ENCODE measurements around the gene LRRC37A2. TPM values are rescaled to one million over a fixed set of nuclear protein-coding genes. Genes with fewer than 3 reads are reported as not detected.
"Not testable (repeated sequence)": the region's sequence is repeated elsewhere in the genome, so short reads cannot be mapped to it uniquely, and the experiment has no call there.

Gene LRRC37A2
- total and polyA plus RNA-seq, 9 donors: 8.5 to 28.4 (median 13.4) TPM

GRCh38 chr17:46534716-46535115 lies 22.4 kb downstream of the LRRC37A2 start:
- not testable (repeated sequence) for H3K9me3 ChIP-seq (replicated peaks; ENCODE audit: control insufficient read depth, low read depth, low read length); H3K36me3 ChIP-seq (ENCODE audit: control insufficient read depth, insufficient read depth, low read length); H3K4me3 ChIP-seq (ENCODE audit: low read length); DNase-seq; H3K27me3 ChIP-seq (ENCODE audit: control insufficient read depth, insufficient read depth, low read length); H3K4me1 ChIP-seq (ENCODE audit: control insufficient read depth, insufficient read depth, low read length); H3K27ac ChIP-seq (ENCODE audit: low read length)
- WGBS (ENCODE audit: insufficient coverage): 96% methylated on average over 12 of the region's 22 CpGs

GRCh38 chr17:46548607-46549006 lies 36.3 kb downstream of the LRRC37A2 start:
- 89% methylated on average over 4 of the region's 10 CpGs for WGBS (ENCODE audit: insufficient coverage)
- not testable (repeated sequence) for H3K4me3 ChIP-seq (ENCODE audit: low read length); H3K9me3 ChIP-seq (replicated peaks; ENCODE audit: control insufficient read depth, low read depth, low read length); DNase-seq; H3K36me3 ChIP-seq (ENCODE audit: control insufficient read depth, insufficient read depth, low read length); H3K4me1 ChIP-seq (ENCODE audit: control insufficient read depth, insufficient read depth, low read length); H3K27ac ChIP-seq (ENCODE audit: low read length); H3K27me3 ChIP-seq (ENCODE audit: control insufficient read depth, insufficient read depth, low read length)

DNA sequence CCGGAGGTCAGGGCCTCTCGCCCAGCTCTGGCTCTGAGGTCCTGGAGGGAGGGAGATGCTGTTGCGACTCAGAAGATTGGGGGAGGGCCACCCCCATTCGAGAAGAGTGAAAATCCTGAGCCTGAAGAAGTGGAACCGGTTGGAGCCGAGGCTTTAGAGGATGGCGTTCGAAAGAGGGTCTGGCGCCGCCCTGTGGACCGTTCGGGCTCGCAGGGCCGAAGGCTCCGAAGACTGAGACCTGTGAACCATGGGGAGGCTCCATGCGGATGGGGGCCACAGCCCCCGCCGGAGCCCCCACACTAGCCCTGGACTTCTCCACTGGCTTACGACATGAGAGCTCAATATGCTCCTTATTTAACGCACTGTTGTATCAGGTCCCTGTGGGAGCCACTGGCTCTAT lies 46.9 kb downstream of the LRRC37A2 start:
- no CpG with 5 or more reads among the region's 20 CpGs for WGBS (ENCODE audit: insufficient coverage)
- DNase-seq; H3K27ac ChIP-seq (ENCODE audit: low read length); H3K27me3 ChIP-seq (ENCODE audit: control insufficient read depth, insufficient read depth, low read length); H3K4me3 ChIP-seq (ENCODE audit: low read length); H3K36me3 ChIP-seq (ENCODE audit: control insufficient read depth, insufficient read depth, low read length); H3K4me1 ChIP-seq (ENCODE audit: control insufficient read depth, insufficient read depth, low read length); H3K9me3 ChIP-seq (replicated peaks; ENCODE audit: control insufficient read depth, low read depth, low read length): not testable (repeated sequence)

- H3K27ac ChIP-seq (ENCODE audit: low read length); DNase-seq; H3K9me3 ChIP-seq (replicated peaks; ENCODE audit: control insufficient read depth, low read depth, low read length); H3K27me3 ChIP-seq (ENCODE audit: control insufficient read depth, insufficient read depth, low read length); H3K36me3 ChIP-seq (ENCODE audit: control insufficient read depth, insufficient read depth, low read length); H3K4me1 ChIP-seq (ENCODE audit: control insufficient read depth, insufficient read depth, low read length); H3K4me3 ChIP-seq (ENCODE audit: low read length): not testable (repeated sequence)
- no CpG with 5 or more reads among the region's 3 CpGs for WGBS (ENCODE audit: insufficient coverage)
These were observed 47.8 kb downstream of the LRRC37A2 start for GRCh38 chr17:46560048-46560447.

- not testable (repeated sequence) for H3K4me1 ChIP-seq (ENCODE audit: control insufficient read depth, insufficient read depth, low read length); H3K27ac ChIP-seq (ENCODE audit: low read length); H3K4me3 ChIP-seq (ENCODE audit: low read length); H3K9me3 ChIP-seq (replicated peaks; ENCODE audit: control insufficient read depth, low read depth, low read length); H3K36me3 ChIP-seq (ENCODE audit: control insufficient read depth, insufficient read depth, low read length); H3K27me3 ChIP-seq (ENCODE audit: control insufficient read depth, insufficient read depth, low read length); DNase-seq
- no CpG with 5 or more reads among the region's 2 CpGs for WGBS (ENCODE audit: insufficient coverage)
These were observed 54.0 kb downstream of the LRRC37A2 start for GRCh38 chr17:46566284-46566683.

DNA sequence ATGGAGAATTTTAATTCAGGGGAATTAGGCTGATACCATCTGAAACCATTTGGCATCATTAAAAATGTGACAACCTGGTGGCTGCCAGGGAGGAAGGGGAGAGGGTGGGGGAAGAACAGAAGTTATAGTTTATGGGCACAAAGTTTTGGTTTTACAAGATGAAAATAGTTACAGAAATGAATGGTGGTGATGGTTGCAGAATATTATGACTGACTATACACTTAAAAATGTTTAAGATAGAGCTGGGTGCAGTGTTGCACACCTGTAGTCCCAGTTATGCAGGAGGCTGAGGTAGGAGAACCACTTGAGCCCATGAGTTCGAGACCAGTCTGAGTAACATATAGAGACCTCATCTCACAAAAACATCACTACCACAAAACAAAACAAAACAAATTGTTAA lies 54.7 kb downstream of the LRRC37A2 start:
- not testable (repeated sequence) for H3K36me3 ChIP-seq (ENCODE audit: control insufficient read depth, insufficient read depth, low read length); H3K27ac ChIP-seq (ENCODE audit: low read length); H3K9me3 ChIP-seq (replicated peaks; ENCODE audit: control insufficient read depth, low read depth, low read length); H3K27me3 ChIP-seq (ENCODE audit: control insufficient read depth, insufficient read depth, low read length); H3K4me1 ChIP-seq (ENCODE audit: control insufficient read depth, insufficient read depth, low read length); DNase-seq; H3K4me3 ChIP-seq (ENCODE audit: low read length)
- WGBS (ENCODE audit: insufficient coverage): no CpG with 5 or more reads among the region's 1 CpG

DNA sequence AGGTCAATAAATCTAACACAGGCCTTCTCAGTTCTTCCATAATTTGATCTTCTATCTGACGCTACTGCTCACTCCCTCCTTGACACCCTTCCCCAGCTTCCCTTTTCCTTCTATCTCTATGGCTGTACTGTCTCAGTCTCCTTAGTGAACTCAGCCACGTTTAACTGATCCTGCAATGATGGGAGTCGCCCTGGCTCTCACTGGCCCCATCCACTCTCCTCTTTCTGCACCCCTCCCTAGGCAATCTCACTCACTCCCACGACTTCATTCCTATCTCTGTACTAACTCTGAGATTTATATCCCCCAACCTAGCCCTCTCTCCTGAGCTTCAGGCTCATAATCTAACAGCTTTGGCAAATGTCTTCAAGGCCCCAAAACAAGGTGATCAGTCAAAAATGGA lies 59.5 kb downstream of the LRRC37A2 start:
- not testable (repeated sequence) for H3K27ac ChIP-seq (ENCODE audit: low read length); H3K4me1 ChIP-seq (ENCODE audit: control insufficient read depth, insufficient read depth, low read length); H3K9me3 ChIP-seq (replicated peaks; ENCODE audit: control insufficient read depth, low read depth, low read length); H3K4me3 ChIP-seq (ENCODE audit: low read length); H3K27me3 ChIP-seq (ENCODE audit: control insufficient read depth, insufficient read depth, low read length); H3K36me3 ChIP-seq (ENCODE audit: control insufficient read depth, insufficient read depth, low read length); DNase-seq
- WGBS (ENCODE audit: insufficient coverage): no CpG with 5 or more reads among the region's 4 CpGs

- H3K27ac ChIP-seq (ENCODE audit: low read length): not testable (repeated sequence)
- peak within 1 kb of the TSS; percentile 19 for H3K4me3 ChIP-seq (ENCODE audit: low read length)
These were observed 67.1 kb downstream of the LRRC37A2 start, which contains the start of gene ARL17A for GRCh38 chr17:46579083-46580075. TSS of gene ARL17A (minus strand) at chr17:46579691. CDS start at chr17:46576322, 3,369 bp downstream.

GRCh38 chr17:46580082-46580481 lies 67.8 kb downstream of the LRRC37A2 start:
- DNase-seq; H3K4me1 ChIP-seq (ENCODE audit: control insufficient read depth, insufficient read depth, low read length); H3K36me3 ChIP-seq (ENCODE audit: control insufficient read depth, insufficient read depth, low read length); H3K27me3 ChIP-seq (ENCODE audit: control insufficient read depth, insufficient read depth, low read length); H3K27ac ChIP-seq (ENCODE audit: low read length); H3K9me3 ChIP-seq (replicated peaks; ENCODE audit: control insufficient read depth, low read depth, low read length): not testable (repeated sequence)
- H3K4me3 ChIP-seq (ENCODE audit: low read length): peak overlapping the region; percentile 19
- no CpG with 5 or more reads among the region's 18 CpGs for WGBS (ENCODE audit: insufficient coverage)

More at GRCh38 chr17:46579083-46580075, 67.1 kb downstream of the LRRC37A2 start, which contains the start of gene ARL17A:
- DNase-seq; H3K9me3 ChIP-seq (replicated peaks; ENCODE audit: control insufficient read depth, low read depth, low read length); H3K4me1 ChIP-seq (ENCODE audit: control insufficient read depth, insufficient read depth, low read length); H3K36me3 ChIP-seq (ENCODE audit: control insufficient read depth, insufficient read depth, low read length); H3K27me3 ChIP-seq (ENCODE audit: control insufficient read depth, insufficient read depth, low read length): not testable (repeated sequence)
- no CpG with 5 or more reads among the region's 65 CpGs for WGBS (ENCODE audit: insufficient coverage)

GRCh38 chr17:46585444-46585843 lies 73.2 kb downstream of the LRRC37A2 start:
- WGBS (ENCODE audit: insufficient coverage): no CpG with 5 or more reads among the region's 3 CpGs
- not testable (repeated sequence) for H3K27me3 ChIP-seq (ENCODE audit: control insufficient read depth, insufficient read depth, low read length); H3K4me3 ChIP-seq (ENCODE audit: low read length); H3K9me3 ChIP-seq (replicated peaks; ENCODE audit: control insufficient read depth, low read depth, low read length); H3K36me3 ChIP-seq (ENCODE audit: control insufficient read depth, insufficient read depth, low read length); DNase-seq; H3K4me1 ChIP-seq (ENCODE audit: control insufficient read depth, insufficient read depth, low read length); H3K27ac ChIP-seq (ENCODE audit: low read length)
